Spleen (tissue), 7 donors: ENCODE measurements around the gene ACOX3.

Experiments
- POLR2A ChIP-seq, 3 donors: fragments of 450-650 bp; IDR thresholded peaks; one replicate each; pipeline ENCODE4 v1.5.1; 2017; ENCODE audit warnings: antibody characterized with exemption in 3 of 3, mild to moderate bottlenecking in 1 of 3
- POLR2AphosphoS5 ChIP-seq, 3 donors: sonication (generic); formaldehyde crosslinking; IDR thresholded peaks; one replicate each; pipeline ENCODE4 v1.5.1; 2017; ENCODE audit warnings: antibody characterized with exemption in 3 of 3
- TF ChIP-seq, protein P1 (sequence below), 11 experiments: fragments of 200-600 bp in 7 of 11; fragments of 450-650 bp in 4 of 11; sonication (generic) in 4 of 11; IDR thresholded peaks in 8 of 11; conservative IDR thresholded peaks in 3 of 11; 1 replicate in 7 of 11; 2 replicates in 4 of 11; pipeline versions ENCODE4 v1.4.0 to v1.8.0; 2016 to 2021; ENCODE audit warnings: antibody characterized with exemption in 11 of 11, inconsistent platforms in 4 of 11, mild to moderate bottlenecking in 1 of 11
- donor health status: DM: no; HTN: no; CAD: no; lungs with moderate emphysema.
- donor health status: DM: no; HTN: no; CAD: no.
- donor health status: DM: no; HTN: no; CAD: no.

DNA sequence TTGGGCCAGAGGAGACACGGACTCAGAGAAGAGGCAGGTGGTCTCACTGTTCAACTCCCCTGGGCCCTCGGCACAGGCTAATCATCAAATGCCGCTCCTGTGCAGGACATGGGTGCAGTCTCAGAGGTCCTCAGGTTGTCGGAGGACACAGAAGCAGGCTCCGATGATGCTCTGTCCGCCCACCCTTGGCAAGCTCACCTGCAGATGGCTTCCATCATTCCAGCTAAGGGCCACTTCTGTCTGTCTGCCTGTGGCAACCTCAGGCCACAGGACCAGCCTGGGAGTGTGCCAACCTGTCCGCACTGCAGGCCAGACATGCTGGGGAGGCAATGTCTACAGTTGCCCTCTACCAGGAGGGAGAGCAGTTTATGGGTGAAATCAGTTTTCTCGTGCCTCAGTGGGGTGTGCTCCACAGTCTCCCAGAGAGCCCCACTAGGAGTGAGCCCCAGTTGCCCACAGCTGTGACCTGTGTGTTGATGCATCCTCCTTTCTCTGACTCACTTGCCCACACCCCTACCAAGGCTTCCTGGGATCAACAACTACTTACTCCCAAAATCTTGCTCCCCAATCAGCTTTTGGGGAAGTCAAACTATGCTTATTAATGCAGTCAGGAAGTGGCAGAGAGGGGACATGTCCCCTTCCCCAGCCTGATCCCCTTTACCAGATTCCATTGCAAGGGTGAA lies 115.1 kb downstream of the ACOX3 start:
- TF ChIP-seq POLR2A (IDR thresholded peaks at IDR 0.05) (no peak), POLR2AphosphoS5 (IDR thresholded peaks at IDR 0.05) (no peak)
- TF ChIP-seq, protein P1, sequence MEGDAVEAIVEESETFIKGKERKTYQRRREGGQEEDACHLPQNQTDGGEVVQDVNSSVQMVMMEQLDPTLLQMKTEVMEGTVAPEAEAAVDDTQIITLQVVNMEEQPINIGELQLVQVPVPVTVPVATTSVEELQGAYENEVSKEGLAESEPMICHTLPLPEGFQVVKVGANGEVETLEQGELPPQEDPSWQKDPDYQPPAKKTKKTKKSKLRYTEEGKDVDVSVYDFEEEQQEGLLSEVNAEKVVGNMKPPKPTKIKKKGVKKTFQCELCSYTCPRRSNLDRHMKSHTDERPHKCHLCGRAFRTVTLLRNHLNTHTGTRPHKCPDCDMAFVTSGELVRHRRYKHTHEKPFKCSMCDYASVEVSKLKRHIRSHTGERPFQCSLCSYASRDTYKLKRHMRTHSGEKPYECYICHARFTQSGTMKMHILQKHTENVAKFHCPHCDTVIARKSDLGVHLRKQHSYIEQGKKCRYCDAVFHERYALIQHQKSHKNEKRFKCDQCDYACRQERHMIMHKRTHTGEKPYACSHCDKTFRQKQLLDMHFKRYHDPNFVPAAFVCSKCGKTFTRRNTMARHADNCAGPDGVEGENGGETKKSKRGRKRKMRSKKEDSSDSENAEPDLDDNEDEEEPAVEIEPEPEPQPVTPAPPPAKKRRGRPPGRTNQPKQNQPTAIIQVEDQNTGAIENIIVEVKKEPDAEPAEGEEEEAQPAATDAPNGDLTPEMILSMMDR (IDR thresholded peaks at IDR 0.05 in 8 of 11, conservative IDR thresholded peaks at IDR 0.05 in 3 of 11) = no peak
